ENCODE data around the gene PLA2G4A. TPM values are rescaled to one million over a fixed set of nuclear protein-coding genes. Genes with fewer than 3 reads are reported as not detected.

PLA2G4A gene
- polyA plus RNA-seq, 1 of the 3 experiments (the other 2 are of a cell fraction) = 0.26 TPM

DNA sequence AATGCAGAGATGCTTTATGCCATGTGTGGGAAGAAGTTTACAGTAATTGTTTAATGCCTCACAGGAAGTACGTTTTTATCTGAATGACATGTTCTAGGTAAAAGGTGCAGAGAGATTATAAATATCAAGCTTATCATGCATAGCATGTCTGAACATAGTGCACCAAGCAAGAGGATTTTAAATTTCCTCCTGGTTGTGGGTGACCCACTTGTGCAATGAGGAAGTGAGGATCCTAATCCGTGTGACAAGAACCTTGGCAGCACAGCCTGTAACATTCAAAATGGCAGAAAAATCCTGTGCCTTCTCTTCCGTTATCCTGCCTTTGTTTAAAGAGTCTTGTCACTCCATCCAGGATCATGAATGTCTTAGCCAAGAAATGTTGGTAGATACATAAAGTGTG lies 75.6 kb downstream of the PLA2G4A start:
- TF ChIP-seq ZBTB33 (IDR thresholded peaks at IDR 0.05; ENCODE audit: borderline replicate concordance, low read depth) (no peak), GABPA (IDR thresholded peaks at IDR 0.05; ENCODE audit: low read depth) (no peak), ELF1 (IDR thresholded peaks at IDR 0.05) (no peak), FOXM1 (IDR thresholded peaks at IDR 0.05; ENCODE audit: low read depth) (no peak), RXRA (IDR thresholded peaks at IDR 0.05; ENCODE audit: borderline replicate concordance, low read depth) (no peak), CTCF (IDR thresholded peaks at IDR 0.05) (no peak), CHD2 (IDR thresholded peaks at IDR 0.05; ENCODE audit: low read length, partially characterized antibody) (no peak), TCF12 (IDR thresholded peaks at IDR 0.05) (no peak), SMC3 (IDR thresholded peaks at IDR 0.05; ENCODE audit: low read depth, low read length) (no peak), TEAD4 (IDR thresholded peaks at IDR 0.05; ENCODE audit: borderline replicate concordance, insufficient read depth) (no peak), NFIC (IDR thresholded peaks at IDR 0.05; ENCODE audit: borderline replicate concordance) (no peak), TAF1 (IDR thresholded peaks at IDR 0.05; ENCODE audit: borderline replicate concordance, low read depth, low read length) (no peak), EZH2phosphoT487 (IDR thresholded peaks at IDR 0.05; ENCODE audit: borderline replicate concordance, low read depth) (no peak), IRF3 (IDR thresholded peaks at IDR 0.05; ENCODE audit: low read depth, low read length) (no peak)
- TF ChIP-seq, protein P1, sequence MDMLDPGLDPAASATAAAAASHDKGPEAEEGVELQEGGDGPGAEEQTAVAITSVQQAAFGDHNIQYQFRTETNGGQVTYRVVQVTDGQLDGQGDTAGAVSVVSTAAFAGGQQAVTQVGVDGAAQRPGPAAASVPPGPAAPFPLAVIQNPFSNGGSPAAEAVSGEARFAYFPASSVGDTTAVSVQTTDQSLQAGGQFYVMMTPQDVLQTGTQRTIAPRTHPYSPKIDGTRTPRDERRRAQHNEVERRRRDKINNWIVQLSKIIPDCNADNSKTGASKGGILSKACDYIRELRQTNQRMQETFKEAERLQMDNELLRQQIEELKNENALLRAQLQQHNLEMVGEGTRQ (IDR thresholded peaks at IDR 0.05; ENCODE audit: borderline replicate concordance, low read depth, low read length) = no peak
- TF ChIP-seq, protein P2, sequence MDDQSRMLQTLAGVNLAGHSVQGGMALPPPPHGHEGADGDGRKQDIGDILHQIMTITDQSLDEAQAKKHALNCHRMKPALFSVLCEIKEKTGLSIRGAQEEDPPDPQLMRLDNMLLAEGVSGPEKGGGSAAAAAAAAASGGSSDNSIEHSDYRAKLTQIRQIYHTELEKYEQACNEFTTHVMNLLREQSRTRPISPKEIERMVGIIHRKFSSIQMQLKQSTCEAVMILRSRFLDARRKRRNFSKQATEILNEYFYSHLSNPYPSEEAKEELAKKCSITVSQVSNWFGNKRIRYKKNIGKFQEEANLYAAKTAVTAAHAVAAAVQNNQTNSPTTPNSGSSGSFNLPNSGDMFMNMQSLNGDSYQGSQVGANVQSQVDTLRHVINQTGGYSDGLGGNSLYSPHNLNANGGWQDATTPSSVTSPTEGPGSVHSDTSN (IDR thresholded peaks at IDR 0.05) = no peak
- ChIA-PET POLR2A (no interaction called here), CTCF (interaction anchor here (1.4 kb wide), 1 partner anchor 13 kb away, joined by 3 read pairs; no protein-coding TSS in a partner anchor)
- H3K27ac ChIP-seq (ENCODE audit: low read depth in 2 of 2, low read length in 1 of 2) = no peak overlapping the region
- no peaks in the 10 kb centered on the region for H3K27me3 ChIP-seq (ENCODE audit: insufficient read depth)
- no peaks in the 10 kb centered on the region for H4K20me1 ChIP-seq (ENCODE audit: insufficient read depth)
- 41% methylated on average over 3 of the region's 3 CpGs for WGBS (ENCODE audit: low lambda C conversion rate)
- H3K4me1 ChIP-seq (ENCODE audit: control insufficient read depth in 1 of 2, insufficient read depth in 2 of 2, low read depth in 1 of 2, low read length in 1 of 2) = no peaks in the 10 kb centered on the region; a peak in 2 of 4 replicates
- no peaks in the 10 kb centered on the region for H3K9me2 ChIP-seq
- DNase-seq = no peak
- no peaks in the 10 kb centered on the region for H3K9me3 ChIP-seq
- no peak overlapping the region for H2AFZ ChIP-seq (ENCODE audit: low read depth)
- H3K36me3 ChIP-seq (replicated peaks in 1 of 2; ENCODE audit: control insufficient read depth in 1 of 2, insufficient read depth in 2 of 2, low read length in 1 of 2) = no peaks in the 10 kb centered on the region
- H3K79me2 ChIP-seq (ENCODE audit: insufficient read depth) = no peaks in the 10 kb centered on the region
- H3K9ac ChIP-seq = no peak overlapping the region
- no peak overlapping the region for H3K4me3 ChIP-seq (ENCODE audit: low read depth in 2 of 2, low read length in 1 of 2)
- H3F3A ChIP-seq (replicated peaks; ENCODE audit: insufficient read depth) = no peaks in the 10 kb centered on the region
- H3K4me2 ChIP-seq = no peak overlapping the region
